HG03060 (cell line): Measurements from ENCODE around the gene ITPKB.
"Not testable (repeated sequence)": the region's sequence is repeated elsewhere in the genome, so short reads cannot be mapped to it uniquely, and the experiment has no call there.

Experiments
- ATAC-seq: cut with Tn5 transposase; IDR thresholded peaks from one replicate; pipeline ENCODE4 v1.9.1; 2021; ENCODE audit warnings: low read depth, moderate number of reproducible peaks; ENCODE audit not compliant: unreplicated experiment

The ITPKB gene

GRCh38 chr1:226608699-226609505 is 130.2 kb downstream of the ITPKB start:
- ATAC-seq = no peak

GRCh38 chr1:226607821-226608220 is 131.3 kb downstream of the ITPKB start:
- no peak for ATAC-seq

- no peak for ATAC-seq
These were observed 131.8 kb downstream of the ITPKB start for GRCh38 chr1:226607268-226607660.

GRCh38 chr1:226606311-226607267 is 132.5 kb downstream of the ITPKB start:
- no peak for ATAC-seq

- ATAC-seq = no peak
These were observed 133.6 kb downstream of the ITPKB start for GRCh38 chr1:226605318-226605950.

GRCh38 chr1:226604560-226605317 is 134.3 kb downstream of the ITPKB start:
- no peak for ATAC-seq

- no peak for ATAC-seq
These were observed 135.1 kb downstream of the ITPKB start for GRCh38 chr1:226603858-226604559.

GRCh38 chr1:226603022-226603857 is 135.8 kb downstream of the ITPKB start:
- no peak for ATAC-seq

- no peak for ATAC-seq
These were observed 136.7 kb downstream of the ITPKB start for GRCh38 chr1:226602186-226603021.

- no peak for ATAC-seq
These were observed 137.6 kb downstream of the ITPKB start for GRCh38 chr1:226601456-226601855.

GRCh38 chr1:226600254-226600653 is 138.8 kb downstream of the ITPKB start:
- ATAC-seq = no peak

GRCh38 chr1:226599636-226600238 is 139.3 kb downstream of the ITPKB start:
- no peak for ATAC-seq

- ATAC-seq = not testable (repeated sequence)
These were observed 140.1 kb downstream of the ITPKB start for GRCh38 chr1:226598955-226599354.

GRCh38 chr1:226598455-226598849 is 140.6 kb downstream of the ITPKB start:
- ATAC-seq = no peak

- ATAC-seq = no peak
These were observed 141.2 kb downstream of the ITPKB start for GRCh38 chr1:226597616-226598454.

GRCh38 chr1:226596531-226597165 is 142.4 kb downstream of the ITPKB start:
- no peak for ATAC-seq
